ENCODE measurements around the gene GLS. TPM values are rescaled to one million over a fixed set of nuclear protein-coding genes. Genes with fewer than 3 reads are reported as not detected.
A peak's percentile ranks its signal among the peaks of the same experiment; 100 is the strongest.

The GLS gene
- total and polyA plus RNA-seq, 3 experiments from 2014 or later: 50.9 to 222 (median 209) TPM

DNA sequence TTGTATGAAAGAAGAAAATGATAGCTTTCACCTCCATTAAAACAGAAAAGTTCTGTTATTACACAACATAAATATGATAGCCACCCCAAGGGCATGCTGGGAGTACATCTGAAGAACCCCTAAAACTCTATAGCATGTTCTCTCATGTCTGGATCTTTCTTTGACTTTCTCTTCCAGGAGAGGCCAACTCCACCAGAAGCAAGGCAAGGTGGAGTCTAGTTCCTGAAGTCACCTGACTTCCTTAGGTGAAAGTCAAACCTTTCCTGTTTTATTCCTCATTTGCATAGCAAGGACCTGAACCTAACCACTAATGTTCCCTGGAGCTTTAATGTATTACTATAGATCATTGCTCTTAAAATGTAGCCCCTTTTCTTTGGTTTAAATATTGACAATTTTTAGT lies 127.7 kb downstream of the GLS start:
- Mint-ChIP-seq H3K9me3 (peaks cover 0 to 2% (median 0%) of the 10 kb centered on the region in 5 donors), H3K27me3 (no peaks in the 10 kb centered on the region), H3K4me1 (peaks cover 52 to 79% (median 66%) of the 10 kb centered on the region in 3 donors), H3K4me3 (peak overlapping the region in 3 of 7 donors; percentile 51 to 52 (median 52)), H3K27ac (peak overlapping the region in 7 of 8 donors; percentile 48 to 90 (median 79)), H3K36me3 (peaks cover 42 to 77% (median 44%) of the 10 kb centered on the region in 3 donors)
- H3K9me3 ChIP-seq (ENCODE audit: low read length): no peaks in the 10 kb centered on the region
- H3K27ac ChIP-seq (ENCODE audit: low read depth, low read length): no peak overlapping the region
- CTCF ChIA-PET: interaction anchor here (0.9 to 1.4 kb wide), 2 partner anchors 13 to 14 kb away, joined by 3 to 6 read pairs; no protein-coding TSS in a partner anchor
- POLR2A ChIA-PET: no interaction called here
- peaks cover 60% of the 10 kb centered on the region for H3K36me3 ChIP-seq (ENCODE audit: insufficient read depth, low read length)
- no peak overlapping the region for H3K4me3 ChIP-seq (ENCODE audit: low read length)
- H3K27me3 ChIP-seq (ENCODE audit: insufficient read depth, low read length, poor library complexity, severe bottlenecking): no peaks in the 10 kb centered on the region
- DNase-seq: no peak
- peaks cover 82% of the 10 kb centered on the region for H3K4me1 ChIP-seq (ENCODE audit: insufficient read depth, low read length)

DNA sequence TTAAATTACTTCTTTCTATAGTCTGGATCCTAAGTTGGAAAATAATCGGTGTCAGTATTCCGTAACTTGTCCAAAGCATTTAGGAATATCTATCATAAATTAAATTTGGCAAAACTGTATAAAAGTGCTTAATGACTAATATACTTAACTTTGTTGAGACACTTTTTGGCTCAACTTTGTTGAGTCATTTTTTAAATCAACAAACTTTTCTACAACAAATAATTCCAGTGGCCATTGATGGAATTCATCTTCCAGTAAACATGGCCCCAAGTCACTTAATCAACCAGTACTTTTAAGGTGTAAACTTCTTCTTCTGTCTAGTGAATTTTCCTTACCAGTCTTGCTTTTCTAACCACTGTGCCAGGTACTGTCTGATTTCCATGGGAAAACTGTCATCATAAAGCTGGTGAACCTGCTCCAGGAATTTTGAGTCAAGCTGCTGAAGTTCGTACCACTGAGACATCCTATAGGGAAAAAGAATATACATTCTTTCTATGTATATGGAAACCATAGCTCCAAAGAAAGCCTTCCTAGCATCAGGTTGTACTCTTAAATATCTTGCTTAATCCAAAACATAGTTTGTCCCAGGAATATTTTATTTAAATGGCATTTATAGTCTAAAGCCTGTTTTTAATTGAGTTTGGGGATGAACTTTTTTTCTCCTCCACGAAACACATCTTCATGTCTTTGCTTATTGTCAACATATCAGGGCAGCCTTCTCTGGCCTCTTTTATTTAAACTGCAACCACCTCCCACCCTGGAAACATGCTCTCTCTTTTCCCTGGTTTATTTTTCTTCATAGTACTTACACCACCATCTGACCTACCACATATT lies 129.1 kb downstream of the GLS start:
- Histone ChIP-seq H3K4me1 (ENCODE audit: insufficient read depth, low read length) (peaks cover 79% of the 10 kb centered on the region), H3K36me3 (ENCODE audit: insufficient read depth, low read length) (peaks cover 45% of the 10 kb centered on the region), H3K4me3 (ENCODE audit: low read length) (no peak overlapping the region), H3K9me3 (ENCODE audit: low read length) (no peaks in the 10 kb centered on the region), H3K27ac (ENCODE audit: low read depth, low read length) (no peak overlapping the region), H3K27me3 (ENCODE audit: insufficient read depth, low read length, poor library complexity, severe bottlenecking) (no peaks in the 10 kb centered on the region)
- DNase-seq: no peak
- Mint-ChIP-seq H3K4me3 (peak overlapping the region in 5 of 7 donors; percentile 4 to 58 (median 43)), H3K4me1 (peaks cover 46 to 65% (median 55%) of the 10 kb centered on the region in 3 donors), H3K9me3 (no peaks in the 10 kb centered on the region), H3K36me3 (peaks cover 29 to 62% (median 29%) of the 10 kb centered on the region in 3 donors), H3K27me3 (no peaks in the 10 kb centered on the region), H3K27ac (peak overlapping the region; percentile 15 to 96 (median 64))
- ChIA-PET CTCF (interaction anchor here (1.1 to 1.3 kb wide), 2 partner anchors 11 to 133 kb away, joined by 3 read pairs; no protein-coding TSS in a partner anchor), POLR2A (interaction anchor here (0.8 kb wide), 1 partner anchor 14 kb away, joined by 3 read pairs; no protein-coding TSS in a partner anchor)

- Mint-ChIP-seq H3K36me3 (peaks cover 22 to 48% (median 23%) of the 10 kb centered on the region in 3 donors), H3K4me3 (no peak overlapping the region), H3K4me1 (peaks cover 41 to 57% (median 42%) of the 10 kb centered on the region in 3 donors), H3K9me3 (no peaks in the 10 kb centered on the region), H3K27me3 (no peaks in the 10 kb centered on the region), H3K27ac (peak overlapping the region in 6 of 8 donors; percentile 54 to 84 (median 79))
- no peak overlapping the region for H3K27ac ChIP-seq (ENCODE audit: low read depth, low read length)
- H3K27me3 ChIP-seq (ENCODE audit: insufficient read depth, low read length, poor library complexity, severe bottlenecking): no peaks in the 10 kb centered on the region
- H3K9me3 ChIP-seq (ENCODE audit: low read length): no peaks in the 10 kb centered on the region
- POLR2A ChIA-PET: interaction anchor here (1.5 to 2.0 kb wide), 3 partner anchors 9 to 131 kb away, joined by 5 to 7 read pairs (median 5); partner anchors contain the start of gene GLS
- H3K4me1 ChIP-seq (ENCODE audit: insufficient read depth, low read length): peaks cover 84% of the 10 kb centered on the region
- CTCF ChIA-PET: interaction anchor here (0.6 to 2.6 kb wide), 5 partner anchors 12 to 134 kb away, joined by 3 to 13 read pairs (median 3); no protein-coding TSS in a partner anchor
- no peak for DNase-seq
- H3K36me3 ChIP-seq (ENCODE audit: insufficient read depth, low read length): peaks cover 31% of the 10 kb centered on the region
- peak overlapping the region; percentile 90 for H3K4me3 ChIP-seq (ENCODE audit: low read length)
These were observed 130.6 kb downstream of the GLS start for GRCh38 chr2:191010887-191011885.

GRCh38 chr2:191012346-191012745 lies 131.7 kb downstream of the GLS start:
- Histone ChIP-seq H3K9me3 (ENCODE audit: low read length) (no peaks in the 10 kb centered on the region), H3K27me3 (ENCODE audit: insufficient read depth, low read length, poor library complexity, severe bottlenecking) (no peaks in the 10 kb centered on the region), H3K4me1 (ENCODE audit: insufficient read depth, low read length) (peaks cover 72% of the 10 kb centered on the region), H3K36me3 (ENCODE audit: insufficient read depth, low read length) (peaks cover 19% of the 10 kb centered on the region), H3K4me3 (ENCODE audit: low read length) (peak overlapping the region; percentile 90), H3K27ac (ENCODE audit: low read depth, low read length) (peak overlapping the region; percentile 19)
- Mint-ChIP-seq H3K4me1 (peaks cover 36 to 51% (median 38%) of the 10 kb centered on the region in 3 donors), H3K36me3 (peaks cover 11 to 36% (median 12%) of the 10 kb centered on the region in 3 donors), H3K27ac (no peak overlapping the region), H3K4me3 (no peak overlapping the region), H3K9me3 (no peaks in the 10 kb centered on the region), H3K27me3 (no peaks in the 10 kb centered on the region)
- CTCF ChIA-PET: interaction anchor here (1.3 to 2.6 kb wide), 3 partner anchors 10 to 131 kb away, joined by 3 to 13 read pairs (median 3); no protein-coding TSS in a partner anchor
- POLR2A ChIA-PET: interaction anchor here (0.8 to 2.0 kb wide), 4 partner anchors 8 to 132 kb away, joined by 3 to 7 read pairs (median 5); partner anchors contain the start of gene GLS
- no peak for DNase-seq

GRCh38 chr2:191012845-191013681 lies 132.4 kb downstream of the GLS start:
- H3K27me3 ChIP-seq (ENCODE audit: insufficient read depth, low read length, poor library complexity, severe bottlenecking): no peaks in the 10 kb centered on the region
- no peak overlapping the region for H3K4me3 Mint-ChIP-seq
- peaks cover 12% of the 10 kb centered on the region for H3K36me3 ChIP-seq (ENCODE audit: insufficient read depth, low read length)
- ChIA-PET POLR2A (interaction anchor here (0.6 to 2.0 kb wide), 6 partner anchors 10 to 192 kb away, joined by 3 to 7 read pairs (median 4); partner anchors contain the start of gene GLS), CTCF (interaction anchor here (0.9 to 2.6 kb wide), 6 partner anchors 10 to 142 kb away, joined by 3 to 13 read pairs (median 4); no protein-coding TSS in a partner anchor)
- H3K27me3 Mint-ChIP-seq: no peaks in the 10 kb centered on the region
- no peak overlapping the region for H3K27ac Mint-ChIP-seq
- H3K4me3 ChIP-seq (ENCODE audit: low read length): peak overlapping the region; percentile 90
- H3K4me1 ChIP-seq (ENCODE audit: insufficient read depth, low read length): peaks cover 68% of the 10 kb centered on the region
- no peaks in the 10 kb centered on the region for H3K9me3 ChIP-seq (ENCODE audit: low read length)
- H3K9me3 Mint-ChIP-seq: no peaks in the 10 kb centered on the region
- peaks cover 32 to 47% (median 36%) of the 10 kb centered on the region in 3 donors for H3K4me1 Mint-ChIP-seq
- H3K27ac ChIP-seq (ENCODE audit: low read depth, low read length): peak overlapping the region; percentile 69
- H3K36me3 Mint-ChIP-seq: peaks cover 4 to 30% (median 11%) of the 10 kb centered on the region in 3 donors
- no peak for DNase-seq

DNA sequence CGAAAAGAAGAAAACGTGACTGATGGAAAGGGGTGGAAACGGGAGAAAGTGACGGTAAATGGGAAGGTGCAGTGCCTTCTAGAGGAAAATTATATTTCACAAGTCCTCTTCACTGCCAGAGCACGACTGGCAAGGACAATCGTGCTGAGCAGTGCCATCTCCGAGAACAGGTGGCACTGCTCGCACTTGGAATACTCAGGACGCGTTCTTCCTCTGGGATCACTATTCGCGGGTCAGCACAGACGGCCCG lies 133.0 kb downstream of the GLS start:
- H3K9me3 ChIP-seq (ENCODE audit: low read length): no peaks in the 10 kb centered on the region
- no peak overlapping the region for H3K27ac Mint-ChIP-seq
- ChIA-PET POLR2A (interaction anchor here (0.6 to 1.8 kb wide), 6 partner anchors 9 to 192 kb away, joined by 3 to 7 read pairs (median 4); no protein-coding TSS in a partner anchor), CTCF (interaction anchor here (0.9 to 1.7 kb wide), 3 partner anchors 11 to 142 kb away, joined by 3 to 8 read pairs (median 6); no protein-coding TSS in a partner anchor)
- H3K27me3 ChIP-seq (ENCODE audit: insufficient read depth, low read length, poor library complexity, severe bottlenecking): no peaks in the 10 kb centered on the region
- peaks cover 7% of the 10 kb centered on the region for H3K36me3 ChIP-seq (ENCODE audit: insufficient read depth, low read length)
- no peaks in the 10 kb centered on the region for H3K27me3 Mint-ChIP-seq
- H3K9me3 Mint-ChIP-seq: no peaks in the 10 kb centered on the region
- H3K4me3 Mint-ChIP-seq: no peak overlapping the region
- peak overlapping the region; percentile 69 for H3K27ac ChIP-seq (ENCODE audit: low read depth, low read length)
- peaks cover 68% of the 10 kb centered on the region for H3K4me1 ChIP-seq (ENCODE audit: insufficient read depth, low read length)
- H3K36me3 Mint-ChIP-seq: peaks cover 0 to 24% (median 7%) of the 10 kb centered on the region in 3 donors
- DNase-seq: no peak
- H3K4me1 Mint-ChIP-seq: peaks cover 32 to 47% (median 34%) of the 10 kb centered on the region in 3 donors
- H3K4me3 ChIP-seq (ENCODE audit: low read length): peak overlapping the region; percentile 90
